Osteocyte (in vitro differentiated cells): ENCODE results near the gene ESCO1. TPM values are rescaled to one million over a fixed set of nuclear protein-coding genes. Genes with fewer than 3 reads are reported as not detected.
"Not testable (repeated sequence)": the region's sequence is repeated elsewhere in the genome, so short reads cannot be mapped to it uniquely, and the experiment has no call there.

Experiments
- DNase-seq: peaks from one replicate; pipeline ENCODE4 v3.0.0; 2021; ENCODE audit warnings: mixed read lengths; ENCODE audit not compliant: unreplicated experiment; ENCODE audit errors: extremely low spot score
- H3K27ac Mint-ChIP-seq: one replicate; pipeline ENCODE4 v1.8.0; 2021; ENCODE audit warnings: mild to moderate bottlenecking, mixed read lengths; ENCODE audit not compliant: unreplicated experiment
- H3K27me3 Mint-ChIP-seq: one replicate; pipeline ENCODE4 v1.8.0; 2021; ENCODE audit warnings: mixed read lengths; ENCODE audit not compliant: unreplicated experiment
- H3K36me3 Mint-ChIP-seq: one replicate; pipeline ENCODE4 v1.8.0; 2021; ENCODE audit warnings: mixed read lengths; ENCODE audit not compliant: unreplicated experiment
- H3K4me1 Mint-ChIP-seq: one replicate; pipeline ENCODE4 v1.8.0; 2021; ENCODE audit warnings: mixed read lengths; ENCODE audit not compliant: unreplicated experiment
- H3K4me3 Mint-ChIP-seq: one replicate; pipeline ENCODE4 v1.8.0; 2021; ENCODE audit warnings: mild to moderate bottlenecking, moderate library complexity, mixed read lengths; ENCODE audit not compliant: unreplicated experiment
- H3K9me3 Mint-ChIP-seq: one replicate; pipeline ENCODE4 v1.8.0; 2021; ENCODE audit warnings: mixed read lengths; ENCODE audit not compliant: unreplicated experiment
- total RNA-seq: library from RNA; stranded (reverse); gene quantifications from 2 replicates; pipeline ENCODE4 v1.2.1, GENCODE V29; 2021
- TF ChIP-seq, protein P1 (sequence below): fragments of 200-600 bp; sonication (generic); IDR thresholded peaks from 2 replicates; pipeline ENCODE4 v1.5.0; 2021; ENCODE audit warnings: antibody characterized with exemption, mild to moderate bottlenecking, moderate library complexity

ESCO1 gene
- total RNA-seq, 1 donor from 2014 or later = 14.6 TPM

DNA sequence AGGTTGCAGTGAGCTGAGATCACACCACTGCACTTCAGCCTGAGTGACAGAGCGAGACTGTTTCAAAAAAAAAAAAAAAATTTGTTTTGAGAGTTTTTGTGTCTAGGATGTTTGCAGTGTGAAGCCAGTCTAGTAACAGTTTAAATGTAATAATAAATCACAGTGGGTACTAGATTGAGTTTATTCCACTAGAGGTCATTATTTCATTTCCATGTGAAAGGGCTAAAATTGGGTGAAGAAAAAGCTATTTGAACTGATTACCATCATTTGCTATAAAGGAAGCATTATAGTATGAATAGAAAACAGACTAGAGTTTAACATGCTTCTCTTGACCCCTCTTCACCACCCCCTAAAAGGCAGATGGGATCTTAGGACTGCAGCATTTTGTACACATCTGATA lies 31.9 kb upstream of the ESCO1 start:
- TF ChIP-seq, protein P1, sequence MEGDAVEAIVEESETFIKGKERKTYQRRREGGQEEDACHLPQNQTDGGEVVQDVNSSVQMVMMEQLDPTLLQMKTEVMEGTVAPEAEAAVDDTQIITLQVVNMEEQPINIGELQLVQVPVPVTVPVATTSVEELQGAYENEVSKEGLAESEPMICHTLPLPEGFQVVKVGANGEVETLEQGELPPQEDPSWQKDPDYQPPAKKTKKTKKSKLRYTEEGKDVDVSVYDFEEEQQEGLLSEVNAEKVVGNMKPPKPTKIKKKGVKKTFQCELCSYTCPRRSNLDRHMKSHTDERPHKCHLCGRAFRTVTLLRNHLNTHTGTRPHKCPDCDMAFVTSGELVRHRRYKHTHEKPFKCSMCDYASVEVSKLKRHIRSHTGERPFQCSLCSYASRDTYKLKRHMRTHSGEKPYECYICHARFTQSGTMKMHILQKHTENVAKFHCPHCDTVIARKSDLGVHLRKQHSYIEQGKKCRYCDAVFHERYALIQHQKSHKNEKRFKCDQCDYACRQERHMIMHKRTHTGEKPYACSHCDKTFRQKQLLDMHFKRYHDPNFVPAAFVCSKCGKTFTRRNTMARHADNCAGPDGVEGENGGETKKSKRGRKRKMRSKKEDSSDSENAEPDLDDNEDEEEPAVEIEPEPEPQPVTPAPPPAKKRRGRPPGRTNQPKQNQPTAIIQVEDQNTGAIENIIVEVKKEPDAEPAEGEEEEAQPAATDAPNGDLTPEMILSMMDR = peak; percentile 31
- Mint-ChIP-seq H3K4me1 (no peaks in the 10 kb centered on the region), H3K27ac (no peak overlapping the region), H3K4me3 (no peak overlapping the region), H3K36me3 (peaks cover 27% of the 10 kb centered on the region), H3K9me3 (no peaks in the 10 kb centered on the region), H3K27me3 (no peaks in the 10 kb centered on the region)
- no peak for DNase-seq

DNA sequence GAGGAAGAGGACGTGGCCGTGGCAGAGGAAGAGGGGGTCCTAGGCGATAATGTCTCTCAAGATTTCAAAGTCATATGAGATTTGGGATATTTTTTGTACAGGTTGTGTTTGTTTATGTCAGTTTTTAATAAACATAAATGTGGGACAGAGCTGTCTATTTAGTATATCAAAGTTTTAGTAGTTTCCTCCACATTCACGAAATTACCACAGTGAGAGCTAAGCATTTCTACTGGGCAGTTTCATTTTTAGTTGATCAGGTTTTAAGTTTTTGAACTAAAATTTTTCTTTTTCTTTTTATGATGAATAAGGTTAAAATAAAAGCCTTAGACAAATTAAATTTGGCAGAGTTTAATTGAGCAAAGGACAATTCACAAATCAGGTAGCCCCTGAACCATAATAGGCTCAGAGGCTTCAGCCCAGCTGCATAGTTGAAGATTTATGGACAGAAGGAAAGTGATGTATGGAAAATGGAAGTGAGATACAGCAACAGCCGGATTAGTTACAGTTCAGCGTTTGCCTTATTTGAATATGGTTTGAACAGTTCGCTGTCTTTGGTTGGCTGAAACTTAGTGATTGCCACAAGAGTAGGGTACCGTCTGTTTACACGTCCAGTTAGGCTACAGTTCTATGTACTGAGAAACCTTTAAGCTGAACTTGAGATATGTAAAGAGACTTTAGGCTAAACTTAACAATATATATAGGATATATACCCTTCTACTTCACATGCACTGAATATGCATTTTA lies 28.8 kb upstream of the ESCO1 start:
- Mint-ChIP-seq H3K4me3 (no peak overlapping the region), H3K36me3 (peaks cover 33% of the 10 kb centered on the region), H3K9me3 (no peaks in the 10 kb centered on the region), H3K27me3 (no peaks in the 10 kb centered on the region), H3K27ac (no peak overlapping the region), H3K4me1 (no peaks in the 10 kb centered on the region)
- DNase-seq = no peak
- TF ChIP-seq, protein P1 = no peak

DNA sequence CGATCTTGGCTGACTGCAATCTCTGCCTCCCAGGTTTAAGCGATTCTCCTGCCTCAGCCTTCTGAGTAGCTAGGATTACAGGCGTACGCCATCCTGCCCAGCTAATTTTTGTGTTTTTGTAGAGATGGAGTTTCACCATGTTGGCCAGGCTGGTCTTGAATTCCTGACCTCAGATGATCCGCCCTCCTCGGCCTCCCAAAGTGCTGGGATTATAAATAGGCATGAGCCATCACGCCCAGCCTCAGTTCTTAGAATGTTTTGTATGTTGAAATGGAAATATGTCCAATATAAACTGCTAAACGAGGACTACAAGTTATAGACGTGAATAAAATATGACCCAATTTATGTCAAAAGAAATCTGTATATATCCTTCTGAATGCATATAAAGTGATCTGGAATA lies 21.1 kb upstream of the ESCO1 start:
- H3K36me3 Mint-ChIP-seq = peaks cover 31% of the 10 kb centered on the region
- not testable (repeated sequence) for H3K9me3 Mint-ChIP-seq, H3K4me3 Mint-ChIP-seq

DNA sequence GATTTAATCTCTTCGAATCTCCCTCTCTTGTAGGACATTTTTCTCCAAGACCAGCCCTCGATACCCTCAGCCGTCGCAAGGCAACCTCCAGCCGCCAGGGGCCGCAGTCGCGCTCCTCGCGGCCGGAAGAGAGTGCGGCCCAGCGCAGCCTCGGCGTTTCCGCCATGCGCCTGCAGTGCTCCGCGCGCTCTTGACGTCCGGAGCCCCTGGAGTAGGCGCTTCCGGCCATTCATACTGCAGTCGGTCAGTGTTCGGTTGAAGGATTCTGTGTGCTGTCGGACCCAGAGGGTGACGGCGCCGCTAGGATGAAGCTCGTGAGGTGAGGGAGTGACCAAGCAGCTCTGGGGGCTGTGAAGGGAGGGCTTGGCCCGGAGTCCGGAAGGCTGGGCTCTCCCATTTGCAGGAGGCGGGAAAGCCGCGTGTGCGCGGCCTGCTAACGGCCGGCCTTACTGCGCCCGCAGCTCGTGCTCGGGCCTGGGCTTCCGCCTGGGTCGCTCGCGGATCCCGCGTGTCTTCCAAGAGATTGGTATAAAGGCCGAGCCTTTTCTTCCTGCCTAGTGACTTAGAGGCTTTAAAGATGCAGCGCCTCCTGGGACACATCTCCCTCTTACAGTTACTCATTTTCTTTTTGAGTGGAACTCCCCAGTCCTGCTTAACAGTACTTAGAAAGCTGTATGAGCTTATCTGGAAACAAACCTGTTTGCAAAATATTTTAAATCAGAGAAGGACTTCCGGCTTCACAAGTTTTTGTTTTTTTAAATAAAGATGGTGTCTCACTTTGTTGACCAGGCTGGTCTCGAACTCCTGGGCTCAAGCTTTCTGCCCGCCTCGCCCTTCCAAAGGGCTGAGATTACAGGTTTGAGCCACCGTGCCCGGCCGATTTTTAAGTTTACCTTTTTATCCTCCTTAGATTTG lies 11.9 kb upstream of the ESCO1 start, which contains the start of gene SNRPD1:
TSS of gene SNRPD1 (plus strand) at position 190 of the 915 bp plus-strand sequence. CDS start at position 306, 116 bp downstream.
- H3K36me3 Mint-ChIP-seq = peaks cover 16% of the 10 kb centered on the region
- H3K27me3 Mint-ChIP-seq = no peaks in the 10 kb centered on the region
- TF ChIP-seq, protein P1 = peak; percentile 98
- H3K27ac Mint-ChIP-seq = peak within 1 kb of the TSS; percentile 92
- no peaks in the 10 kb centered on the region for H3K9me3 Mint-ChIP-seq
- DNase-seq = peak; percentile 98
- peaks cover 23% of the 10 kb centered on the region for H3K4me1 Mint-ChIP-seq
- H3K4me3 Mint-ChIP-seq = peak within 1 kb of the TSS; percentile 98

More for the DNA sequence above, 21.1 kb upstream of the ESCO1 start:
- H3K27me3 Mint-ChIP-seq, H3K27ac Mint-ChIP-seq, DNase-seq, H3K4me1 Mint-ChIP-seq: not testable (repeated sequence)

DNA sequence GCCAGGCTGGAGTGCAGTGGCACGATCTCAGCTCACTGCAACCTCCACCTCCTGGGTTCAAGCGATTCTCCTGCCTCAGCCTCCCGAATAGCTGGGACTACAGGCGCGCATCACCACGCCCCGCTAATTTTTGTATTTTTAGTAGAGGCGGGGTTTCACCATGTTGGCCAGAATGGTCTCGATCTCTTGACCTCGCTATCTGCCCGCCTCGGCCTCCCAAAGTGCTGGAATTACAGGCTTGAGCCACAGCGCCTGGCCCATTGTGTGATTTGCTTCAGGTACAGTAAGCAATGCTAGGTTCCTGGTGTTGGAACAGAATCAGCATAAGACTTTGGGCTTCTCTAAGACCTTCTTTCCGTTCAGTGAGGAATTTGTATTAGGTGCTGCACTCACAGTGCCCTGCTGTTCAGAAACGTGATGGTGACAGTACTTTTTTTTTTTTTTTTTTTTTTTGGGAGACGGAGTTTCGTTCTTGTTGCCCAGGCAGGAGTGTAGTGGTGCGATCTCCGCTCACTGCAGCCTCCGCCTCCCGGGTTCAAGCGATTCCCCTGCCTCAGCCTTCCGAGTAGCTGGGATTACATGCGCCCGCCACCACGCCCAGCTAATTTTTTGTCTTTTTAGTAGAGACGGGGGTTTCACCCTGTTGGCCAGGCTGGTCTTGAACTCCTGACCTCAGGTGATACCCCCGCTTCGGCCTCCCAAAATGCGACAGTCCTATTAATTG lies 11.1 kb upstream of the ESCO1 start:
- not testable (repeated sequence) for DNase-seq

More for the DNA sequence above, 11.1 kb upstream of the ESCO1 start:
- peak overlapping the region; percentile 92 for H3K27ac Mint-ChIP-seq
- not testable (repeated sequence) for H3K9me3 Mint-ChIP-seq, H3K27me3 Mint-ChIP-seq
- peaks cover 23% of the 10 kb centered on the region for H3K4me1 Mint-ChIP-seq
- peaks cover 13% of the 10 kb centered on the region for H3K36me3 Mint-ChIP-seq
- H3K4me3 Mint-ChIP-seq = peak overlapping the region; percentile 98
